ENCODE measurements around the gene TSPY10.
"Not testable (repeated sequence)": the region's sequence is repeated elsewhere in the genome, so short reads cannot be mapped to it uniquely, and the experiment has no call there.

TSPY10 gene, protein sequence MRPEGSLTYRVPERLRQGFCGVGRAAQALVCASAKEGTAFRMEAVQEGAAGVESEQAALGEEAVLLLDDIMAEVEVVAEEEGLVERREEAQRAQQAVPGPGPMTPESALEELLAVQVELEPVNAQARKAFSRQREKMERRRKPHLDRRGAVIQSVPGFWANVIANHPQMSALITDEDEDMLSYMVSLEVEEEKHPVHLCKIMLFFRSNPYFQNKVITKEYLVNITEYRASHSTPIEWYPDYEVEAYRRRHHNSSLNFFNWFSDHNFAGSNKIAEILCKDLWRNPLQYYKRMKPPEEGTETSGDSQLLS

GRCh38 chrY:9527580-9527979 lies at the start of gene TSPY10:
TSS of gene TSPY10 (plus strand) at chrY:9527880. CDS start at chrY:9527926, 46 bp downstream.
- not testable (repeated sequence) for DNase-seq

DNA sequence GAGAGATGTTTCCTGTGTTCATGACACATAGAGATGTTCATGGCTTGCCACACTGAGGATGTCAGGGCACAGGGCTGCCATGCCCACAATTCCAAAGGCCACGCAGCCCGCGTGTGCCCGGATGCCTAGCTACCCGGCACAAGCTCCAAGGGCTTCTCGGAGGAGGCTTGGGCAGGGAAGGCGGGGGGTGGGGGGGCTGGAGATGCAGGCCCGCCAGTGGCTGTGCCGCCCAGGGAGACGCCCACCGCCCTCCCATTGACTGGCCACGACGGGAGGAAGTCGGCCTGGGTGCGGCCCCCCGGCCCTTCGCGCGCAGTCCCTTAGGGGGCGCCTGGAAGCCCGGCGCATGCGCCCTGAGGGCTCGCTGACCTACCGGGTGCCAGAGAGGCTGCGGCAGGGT lies 40.7 kb upstream of the TSPY10 start, which contains the start of gene TSPY9:
Gene TSPY9, plus strand, starts transcription at position 301 of the 400 bp plus-strand sequence. Its CDS starts 46 bp downstream, at position 347.
- not testable (repeated sequence) for DNase-seq

DNA sequence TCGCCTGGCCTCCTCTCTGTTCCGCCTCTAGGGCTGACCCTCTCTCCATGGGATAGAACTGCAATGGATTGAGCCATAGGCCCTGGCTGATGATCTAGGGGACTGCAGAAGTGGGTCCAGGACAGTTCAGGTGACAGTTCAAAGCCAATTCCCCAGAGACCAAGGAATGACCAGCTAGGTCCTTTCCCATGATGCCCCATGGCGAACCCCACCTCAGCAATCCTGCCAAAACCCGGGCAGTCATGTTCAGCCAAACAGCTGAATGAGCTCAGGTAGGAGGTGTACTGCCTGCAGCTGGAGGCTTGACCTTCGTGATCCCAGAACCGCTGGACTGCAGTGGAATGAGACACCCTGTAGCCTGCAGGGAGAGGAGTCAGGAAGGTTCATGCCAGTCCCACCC lies 23.3 kb upstream of the TSPY10 start:
- not testable (repeated sequence) for DNase-seq

- not testable (repeated sequence) for DNase-seq
These were observed 11.4 kb upstream of the TSPY10 start for GRCh38 chrY:9516287-9516686.

Data from activated CD8-positive, alpha-beta memory T cell treated with anti-CD3 and anti-CD28 coated beads, Interleukin-2, amount 50 U/mL, for 4 hours (primary cell).